ENCODE measurements around the gene GIPC3.

DNA sequence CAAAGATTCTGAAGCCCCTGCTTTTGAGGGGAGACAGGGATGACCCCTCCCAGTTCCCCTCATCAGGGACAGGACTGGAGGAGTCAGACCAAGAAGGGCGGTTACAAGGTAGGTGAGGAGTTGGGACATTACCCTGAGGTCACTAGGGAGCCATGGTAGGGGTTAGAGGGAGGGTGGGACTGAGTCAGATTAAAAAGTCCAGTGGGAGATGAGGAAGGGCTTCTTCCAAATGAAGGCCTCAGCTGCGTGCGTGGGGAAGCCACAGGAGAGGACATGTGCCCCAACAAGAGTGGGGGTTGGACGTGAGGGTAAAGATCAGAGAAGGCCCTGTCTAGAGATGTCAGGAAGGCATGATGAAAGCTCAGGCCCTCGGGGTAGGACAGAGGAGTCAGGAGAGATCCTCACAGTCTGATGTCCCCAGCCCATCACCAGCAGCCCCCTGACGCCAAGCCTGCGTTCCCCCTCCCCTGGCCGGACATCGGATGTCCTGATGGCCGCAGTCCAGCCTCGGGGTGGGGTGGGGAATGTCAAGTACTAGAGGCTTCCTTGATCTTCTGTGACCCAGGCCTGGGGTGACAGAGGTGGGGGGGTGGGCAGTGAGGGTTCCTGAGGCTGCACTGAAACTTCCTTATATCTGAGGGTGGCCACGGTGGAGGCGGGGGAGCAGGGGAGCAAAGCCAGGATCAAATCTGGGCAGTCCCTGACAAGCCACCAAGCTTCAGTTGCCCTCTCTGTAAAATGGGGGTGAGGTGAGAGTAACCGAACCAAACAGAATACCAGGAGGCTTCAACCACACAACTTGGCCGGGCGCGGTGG, 21.4 kb upstream of the GIPC3 start:
- TF ChIP-seq, protein P1, sequence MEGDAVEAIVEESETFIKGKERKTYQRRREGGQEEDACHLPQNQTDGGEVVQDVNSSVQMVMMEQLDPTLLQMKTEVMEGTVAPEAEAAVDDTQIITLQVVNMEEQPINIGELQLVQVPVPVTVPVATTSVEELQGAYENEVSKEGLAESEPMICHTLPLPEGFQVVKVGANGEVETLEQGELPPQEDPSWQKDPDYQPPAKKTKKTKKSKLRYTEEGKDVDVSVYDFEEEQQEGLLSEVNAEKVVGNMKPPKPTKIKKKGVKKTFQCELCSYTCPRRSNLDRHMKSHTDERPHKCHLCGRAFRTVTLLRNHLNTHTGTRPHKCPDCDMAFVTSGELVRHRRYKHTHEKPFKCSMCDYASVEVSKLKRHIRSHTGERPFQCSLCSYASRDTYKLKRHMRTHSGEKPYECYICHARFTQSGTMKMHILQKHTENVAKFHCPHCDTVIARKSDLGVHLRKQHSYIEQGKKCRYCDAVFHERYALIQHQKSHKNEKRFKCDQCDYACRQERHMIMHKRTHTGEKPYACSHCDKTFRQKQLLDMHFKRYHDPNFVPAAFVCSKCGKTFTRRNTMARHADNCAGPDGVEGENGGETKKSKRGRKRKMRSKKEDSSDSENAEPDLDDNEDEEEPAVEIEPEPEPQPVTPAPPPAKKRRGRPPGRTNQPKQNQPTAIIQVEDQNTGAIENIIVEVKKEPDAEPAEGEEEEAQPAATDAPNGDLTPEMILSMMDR (IDR thresholded peaks at IDR 0.05): no peak
- TF ChIP-seq EZH2 (IDR thresholded peaks at IDR 0.05) (no peak), EZH2phosphoT487 (IDR thresholded peaks at IDR 0.05) (no peak)

Measured in neural progenitor cell (in vitro differentiated cells).